Anterior cingulate cortex (tissue), 58 donors: ENCODE measurements around the gene SPR.

Experiments used
- DNase-seq, 58 donors: peaks; one replicate each; lab custom pipeline; 2025; lab: John Stamatoyannopoulos, UW

The SPR gene

DNA sequence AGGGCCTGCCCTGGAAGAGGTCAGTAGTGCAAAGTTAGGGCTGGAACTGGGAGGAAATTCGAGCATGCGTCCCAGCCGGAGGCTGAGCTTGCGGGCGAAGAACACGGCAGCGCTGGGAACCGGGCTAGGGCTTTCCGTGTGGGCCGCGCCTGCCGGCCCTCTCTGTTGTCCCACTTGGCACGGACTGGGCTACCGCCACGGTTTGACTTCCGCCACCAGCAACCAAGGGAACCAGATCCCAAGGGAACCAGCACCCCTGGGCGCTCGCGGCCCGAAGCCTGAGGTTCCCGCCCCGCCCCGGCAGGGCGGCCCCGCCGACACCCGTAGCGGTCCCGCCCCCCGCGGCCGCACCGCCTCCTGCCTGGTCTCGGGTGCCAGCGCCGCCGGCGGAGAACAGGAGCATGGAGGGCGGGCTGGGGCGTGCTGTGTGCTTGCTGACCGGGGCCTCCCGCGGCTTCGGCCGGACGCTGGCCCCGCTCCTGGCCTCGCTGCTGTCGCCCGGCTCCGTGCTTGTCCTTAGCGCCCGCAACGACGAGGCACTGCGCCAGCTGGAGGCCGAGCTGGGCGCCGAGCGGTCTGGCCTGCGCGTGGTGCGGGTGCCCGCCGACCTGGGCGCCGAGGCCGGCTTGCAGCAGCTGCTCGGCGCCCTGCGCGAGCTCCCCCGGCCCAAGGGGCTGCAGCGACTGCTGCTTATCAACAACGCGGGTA lies at the start of gene SPR:
SPR (plus strand) TSS at position 377 of the 708 bp plus-strand sequence; CDS start at position 402, 25 bp downstream.
- peak in 50 of 58 donors; percentile 26 to 76 (median 60) for DNase-seq

DNA sequence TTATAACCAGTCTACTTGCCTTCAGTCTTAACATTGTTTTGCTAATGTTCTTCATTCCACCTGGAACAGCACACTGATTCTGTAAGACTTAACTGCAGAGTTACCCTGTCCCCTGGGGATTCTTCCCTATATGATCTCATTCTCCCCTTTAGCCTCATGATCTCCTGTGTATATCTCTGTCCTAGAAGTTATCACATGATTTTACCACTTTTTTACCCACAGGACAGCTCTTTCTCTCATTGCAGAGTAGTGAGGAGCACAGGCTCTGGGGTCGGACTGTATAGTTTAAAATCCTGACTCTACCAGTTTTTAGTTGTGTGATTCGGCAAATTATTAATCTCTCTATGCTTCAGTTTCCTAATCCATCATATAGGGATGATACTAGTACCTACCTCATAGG lies 47.1 kb upstream of the SPR start:
- DNase-seq, result no peak

DNA sequence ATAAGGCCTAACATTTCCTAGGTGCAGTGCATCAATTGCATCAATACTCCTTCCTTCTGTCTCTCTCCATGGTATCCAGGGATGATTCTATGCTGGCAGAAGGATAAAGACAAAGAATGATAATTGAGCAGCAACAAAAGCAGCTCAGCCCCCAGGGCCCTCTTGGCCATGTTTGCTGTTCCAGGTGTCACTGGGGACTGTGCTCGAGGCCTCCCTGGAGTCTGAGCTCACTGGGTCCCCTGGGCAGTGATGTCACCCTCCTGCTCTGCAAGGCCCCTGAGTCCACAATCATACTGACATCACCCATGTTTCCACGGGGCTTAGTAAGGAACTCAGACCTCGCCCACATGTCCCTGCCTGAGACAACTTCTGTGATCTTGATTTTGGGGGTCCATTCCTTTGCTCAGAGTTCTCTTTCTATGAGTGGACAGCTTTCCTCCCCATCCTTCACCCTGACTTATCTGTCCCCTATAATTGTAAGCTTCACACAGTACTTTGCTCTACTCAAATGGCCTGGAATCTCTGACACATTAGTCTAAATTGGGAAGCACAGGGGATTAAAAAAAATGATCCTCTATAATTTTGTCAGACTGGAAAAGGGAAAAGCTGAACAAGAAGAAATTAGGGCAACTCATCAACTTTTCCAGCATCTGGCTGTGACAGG lies 45.6 kb upstream of the SPR start:
- DNase-seq, result no peak

DNA sequence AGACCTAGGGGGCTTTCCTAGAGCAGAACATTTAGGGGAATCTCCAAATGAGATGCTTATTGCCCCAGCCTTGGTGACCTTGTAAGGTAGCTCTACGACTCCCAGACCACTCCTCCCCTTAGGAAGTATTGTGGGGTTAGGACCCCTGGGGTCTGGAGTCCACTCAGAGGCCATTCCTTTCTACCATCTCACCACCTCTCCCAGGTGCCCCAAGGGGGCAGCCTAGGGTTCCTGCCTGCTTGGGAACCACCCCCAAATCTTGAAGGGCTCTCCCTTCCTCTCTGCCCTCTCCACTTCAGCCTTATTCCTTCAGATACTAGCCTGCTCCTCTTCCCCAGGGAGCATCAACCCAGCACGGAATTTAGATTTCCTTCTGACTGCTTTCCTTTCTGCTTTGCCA lies 43.9 kb upstream of the SPR start:
- no peak for DNase-seq

DNA sequence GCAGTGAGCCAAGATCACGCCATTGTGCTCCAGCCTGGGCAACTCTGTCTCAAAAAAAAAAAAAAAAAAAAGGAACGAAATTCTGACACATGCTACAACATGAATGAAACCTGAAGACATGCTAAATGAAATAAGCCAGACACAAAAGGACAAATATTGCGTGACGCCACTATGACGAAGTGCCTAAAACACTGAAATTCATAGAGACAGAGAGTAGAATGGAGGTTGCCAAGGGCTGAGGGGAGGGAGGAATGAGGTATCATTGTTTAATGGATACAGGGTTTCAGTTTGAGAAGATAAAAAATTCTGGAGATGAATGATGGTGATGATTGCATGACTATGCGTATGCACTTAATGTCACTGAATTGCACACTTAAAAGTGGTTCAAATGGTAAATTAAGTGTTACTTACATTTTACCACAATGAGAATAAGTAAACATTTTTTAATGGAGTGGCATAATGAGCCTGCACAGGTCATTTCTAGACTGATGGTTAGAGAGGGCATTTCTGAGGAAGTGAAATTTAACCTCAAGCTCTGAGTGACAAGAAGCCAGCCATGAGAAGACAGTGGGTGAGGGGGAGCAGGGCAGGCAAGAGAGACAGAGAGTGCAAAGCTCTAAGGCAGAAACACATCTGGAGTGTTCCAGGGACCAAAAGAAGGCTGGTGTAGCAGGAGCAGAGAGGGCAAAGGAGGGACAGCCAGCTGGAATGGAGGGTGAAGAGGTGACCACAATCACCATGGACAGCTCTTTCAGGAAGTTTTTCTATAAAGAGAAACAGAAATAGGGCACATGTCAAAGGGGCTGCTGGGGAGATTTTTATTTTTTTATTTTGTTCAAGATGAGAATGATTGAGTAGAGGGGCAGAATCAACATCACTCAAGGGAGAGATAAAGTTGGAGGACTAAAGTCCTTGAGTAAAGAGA lies 40.8 kb upstream of the SPR start:
- no peak for DNase-seq

GRCh38 chr2:72847534-72848315 lies 39.5 kb upstream of the SPR start:
- no peak for DNase-seq

GRCh38 chr2:72848436-72849137 lies 38.6 kb upstream of the SPR start:
- DNase-seq, result no peak

GRCh38 chr2:72849138-72849462 lies 38.1 kb upstream of the SPR start:
- DNase-seq, result no peak

GRCh38 chr2:72851333-72851732 lies 35.9 kb upstream of the SPR start:
- DNase-seq, result no peak

- peak in 48 of 58 donors; percentile 0 to 70 (median 28) for DNase-seq
Measured at GRCh38 chr2:72859831-72860262, 27.4 kb upstream of the SPR start.

DNA sequence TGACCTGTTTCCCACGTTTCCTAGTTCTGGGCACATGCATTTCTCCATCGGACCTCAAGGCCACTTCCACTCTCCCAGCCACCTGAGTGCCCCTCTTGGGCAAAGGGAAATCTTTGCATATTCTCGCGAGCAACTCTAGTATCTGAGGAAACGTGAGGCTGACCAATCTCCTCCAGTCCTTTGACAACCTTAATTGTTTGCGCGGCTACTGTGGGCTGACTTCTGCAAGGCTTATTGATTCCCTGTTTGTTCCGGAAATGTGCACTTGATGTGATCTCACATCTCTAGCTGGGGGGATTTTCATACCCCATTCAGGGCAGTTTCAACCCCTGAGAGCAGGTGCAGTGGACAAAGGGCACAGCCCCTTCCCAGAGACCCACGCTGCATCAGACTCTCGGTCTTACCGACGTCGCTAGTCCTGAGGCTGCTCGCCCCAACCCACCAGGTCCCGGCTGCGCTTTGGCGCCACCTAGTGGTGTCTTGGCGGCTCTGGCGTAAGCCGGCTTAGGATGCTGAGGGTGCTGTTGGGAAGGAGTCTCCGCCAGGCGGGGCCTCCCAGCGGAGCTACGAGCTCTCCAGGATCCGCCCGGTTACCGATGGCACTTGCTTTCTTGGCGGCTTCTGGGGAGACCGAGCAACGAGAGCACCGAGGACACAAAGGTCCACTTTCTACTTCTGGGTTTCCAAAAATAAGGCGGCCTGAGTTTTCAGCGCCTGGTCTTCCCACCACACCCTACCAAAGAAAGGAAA lies 24.8 kb upstream of the SPR start:
- peak in 56 of 58 donors; percentile 9 to 89 (median 73) for DNase-seq

DNA sequence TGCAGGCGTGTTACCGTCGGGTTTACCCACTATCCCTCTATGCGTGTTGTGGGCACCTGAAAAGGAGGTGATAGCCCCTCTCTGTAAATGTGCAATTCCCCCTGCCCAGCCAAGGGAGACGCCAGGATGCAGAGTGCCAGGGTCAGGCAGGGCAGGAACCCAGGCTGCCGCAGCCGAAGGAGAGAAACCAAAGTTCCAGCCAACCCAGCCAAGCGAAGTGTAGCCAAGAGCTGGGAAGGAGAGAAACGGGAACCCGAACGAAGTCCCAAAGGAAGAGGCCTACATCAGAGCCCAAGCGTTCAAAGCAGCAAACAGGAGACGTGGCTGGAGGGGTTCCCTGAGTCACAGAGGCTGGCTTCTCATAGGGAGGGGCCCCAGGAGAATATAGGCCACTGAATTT lies 24.2 kb upstream of the SPR start:
- DNase-seq, result no peak

- no peak for DNase-seq
Measured at GRCh38 chr2:72864500-72864899, 22.7 kb upstream of the SPR start.

DNA sequence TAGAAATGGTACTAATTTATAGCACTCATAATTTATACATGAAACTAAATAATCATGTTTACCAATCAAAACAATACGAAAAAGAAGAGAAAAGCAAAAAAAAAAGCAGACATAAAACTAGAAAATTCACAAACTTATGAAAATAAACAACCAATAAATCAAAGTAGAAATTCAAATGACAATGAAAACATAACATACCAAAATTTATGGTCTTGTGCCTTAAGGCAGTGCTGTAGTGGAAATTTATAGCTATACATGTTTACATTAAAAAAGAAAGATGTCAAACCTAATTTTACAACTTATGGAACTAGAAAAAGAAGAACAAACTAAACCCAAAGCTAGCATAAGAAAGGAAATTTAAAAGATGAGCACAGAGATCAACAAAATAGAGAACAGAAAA lies 16.1 kb upstream of the SPR start:
- DNase-seq, result no peak

DNA sequence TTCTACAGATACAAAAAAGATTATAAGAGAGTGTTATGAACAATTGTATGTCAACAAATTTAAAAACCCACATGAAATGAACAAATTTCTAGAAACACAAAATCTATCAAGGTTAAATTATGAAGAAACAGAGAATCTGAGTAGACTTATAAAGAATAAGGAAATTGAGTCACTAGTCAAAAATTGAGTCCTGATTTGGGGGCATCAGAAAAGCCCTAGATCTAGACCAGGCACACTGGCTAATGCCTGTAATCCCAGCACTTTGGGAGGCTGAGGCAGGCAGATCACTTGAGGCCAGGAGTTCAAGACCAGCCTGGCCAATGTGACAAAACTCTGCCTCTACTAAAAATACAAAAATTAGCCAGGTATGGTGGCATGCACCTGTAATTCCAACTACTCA lies 15.3 kb upstream of the SPR start:
- no peak for DNase-seq

- no peak for DNase-seq
Measured at GRCh38 chr2:72883356-72883962, 3.7 kb upstream of the SPR start.

GRCh38 chr2:72886505-72887031 lies 640 bp upstream of the SPR start:
- no peak for DNase-seq

DNA sequence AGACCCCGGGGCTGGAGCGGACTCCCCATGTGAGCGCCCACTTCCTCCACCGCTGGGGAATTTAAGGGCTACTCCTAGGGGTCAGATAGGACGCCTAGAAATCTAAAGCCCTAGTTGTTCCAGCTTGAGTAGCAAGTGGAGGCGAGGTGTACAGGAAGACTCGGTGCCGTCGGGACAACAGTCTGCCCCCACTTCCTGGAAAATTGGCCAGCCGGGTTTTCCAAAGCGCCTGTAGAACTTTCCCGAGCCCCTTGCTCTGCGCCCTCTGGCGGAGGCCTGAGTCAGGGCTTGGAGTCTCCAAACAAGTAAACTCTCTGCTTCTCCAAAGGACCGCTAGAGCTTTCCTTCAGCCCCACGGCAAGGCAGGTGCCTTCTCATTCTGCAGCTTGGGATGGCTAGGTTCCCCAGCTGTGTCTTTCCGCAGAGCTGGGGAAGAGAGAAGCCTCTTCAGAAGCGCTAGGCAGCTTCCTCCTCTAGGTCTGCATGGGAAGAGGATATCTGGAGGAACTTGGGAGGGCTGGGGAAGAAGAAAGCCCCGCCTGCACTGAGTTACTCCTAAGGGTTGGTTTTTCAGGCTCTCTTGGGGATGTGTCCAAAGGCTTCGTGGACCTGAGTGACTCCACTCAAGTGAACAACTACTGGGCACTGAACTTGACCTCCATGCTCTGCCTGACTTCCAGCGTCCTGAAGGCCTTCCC lies 681 bp downstream of the SPR start:
- peak in 57 of 58 donors; percentile 33 to 89 (median 71) for DNase-seq
